PFSK-1 (cell line): Measurements from ENCODE around the gene PLA2G4A.

ENCODE experiments used
- FOXP2 ChIP-seq: optimal IDR thresholded peaks from 2 replicates; pipeline ENCODE3; 2011; ENCODE audit warnings: borderline replicate concordance, control low read depth, inconsistent platforms; ENCODE audit not compliant: insufficient read depth; ENCODE audit errors: extremely low read length, extremely low read depth
- POLR2AphosphoS5 ChIP-seq: IDR thresholded peaks from 2 replicates; pipeline ENCODE4 v1.6.1; 2012; ENCODE audit warnings: low read depth, mild to moderate bottlenecking, control low read depth, low read length, moderate library complexity
- REST ChIP-seq, 2 experiments: IDR thresholded peaks; 2 replicates each; pipeline versions ENCODE4 v1.6.1 to v1.8.0; 2011 to 2012; ENCODE audit warnings: low read depth in 2 of 2, low read length in 2 of 2, control low read depth in 1 of 2, inconsistent platforms in 1 of 2, mild to moderate bottlenecking in 1 of 2, moderate library complexity in 1 of 2; ENCODE audit not compliant: insufficient read depth in 1 of 2
- SIN3A ChIP-seq: IDR thresholded peaks from 2 replicates; pipeline ENCODE4 v1.6.1; 2012; ENCODE audit warnings: mild to moderate bottlenecking, low read length, moderate library complexity, borderline replicate concordance; ENCODE audit not compliant: insufficient read depth
- TAF1 ChIP-seq: IDR thresholded peaks from 2 replicates; pipeline ENCODE4 v1.6.1; 2012; ENCODE audit warnings: low read length, control low read depth, borderline replicate concordance; ENCODE audit not compliant: insufficient read depth

GRCh38 chr1:186901631-186902030 lies 72.9 kb downstream of the PLA2G4A start:
- TF ChIP-seq TAF1, result no peak
- no peak for TF ChIP-seq SIN3A
- TF ChIP-seq REST (IDR thresholded peaks at IDR 0.05; ENCODE audit: insufficient read depth in 1 of 2, low read depth in 2 of 2, low read length in 2 of 2), result no peak
- TF ChIP-seq POLR2AphosphoS5, result no peak
- TF ChIP-seq FOXP2, result no peak
